Choroid plexus epithelial cell (primary cell): Measurements from ENCODE around the gene NCOR2.

ENCODE experiments used
- DNase-seq: peaks from one replicate; pipeline ENCODE4 v3.0.0-alpha.2; 2010; ENCODE audit warnings: low read depth
- H3K4me3 ChIP-seq: 2 replicates; pipeline ENCODE4 v1.5.1; 2011; ENCODE audit warnings: low read depth, mild to moderate bottlenecking, control low read depth, low read length, moderate library complexity
- CTCF ChIP-seq: conservative IDR thresholded peaks from 2 replicates; pipeline ENCODE4 v1.5.1; 2011; ENCODE audit warnings: low read depth, mild to moderate bottlenecking, control low read depth, inconsistent platforms, low read length, moderate library complexity

Gene NCOR2

DNA sequence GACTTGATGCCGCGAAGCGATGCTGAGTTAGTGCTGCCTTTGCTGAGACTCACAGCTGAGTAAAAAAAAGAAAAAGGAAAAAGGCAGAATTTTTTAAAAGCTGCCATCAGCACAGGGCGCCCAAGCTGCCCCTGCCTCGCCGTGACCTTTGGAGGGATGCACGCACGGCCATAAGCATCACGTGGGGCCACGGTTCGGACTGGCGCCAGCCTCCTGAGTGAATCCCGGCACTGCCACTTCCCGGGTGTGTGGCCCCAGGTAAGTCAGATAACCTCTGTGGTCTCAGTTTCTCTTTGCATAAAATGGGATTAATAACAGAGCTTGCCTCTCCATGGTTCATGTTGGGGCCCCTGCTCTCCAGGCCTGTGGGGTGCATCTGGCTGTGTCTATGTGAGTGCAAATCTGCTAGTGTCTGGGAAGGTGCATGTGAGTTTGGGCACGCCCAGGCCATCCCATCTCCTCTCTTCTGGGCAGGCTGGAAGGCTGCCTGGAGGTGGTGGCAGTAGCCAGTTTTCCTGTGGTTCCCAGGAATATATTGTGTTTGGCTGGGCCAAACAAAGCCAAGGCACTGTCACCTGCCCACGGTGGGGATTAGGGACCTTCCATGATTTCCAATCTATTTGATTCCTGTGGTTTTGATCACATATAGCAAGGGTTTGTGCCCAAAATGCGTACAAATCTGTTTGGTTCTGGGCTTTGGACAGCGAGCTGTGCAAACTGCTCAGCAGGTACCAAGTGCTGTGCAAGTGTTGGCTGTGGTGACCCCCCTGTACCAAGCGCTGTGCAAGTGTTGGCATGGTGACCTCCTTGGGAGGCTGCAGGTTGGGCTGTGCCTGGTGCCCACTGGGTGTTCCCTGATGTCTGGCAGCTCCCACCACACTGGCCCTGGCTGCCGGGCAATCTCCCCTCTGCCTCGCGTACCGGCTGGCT lies 43.5 kb upstream of the NCOR2 start:
- no peak for TF ChIP-seq CTCF
- DNase-seq, result no peak
- no peak overlapping the region for H3K4me3 ChIP-seq

- DNase-seq, result no peak
- TF ChIP-seq CTCF, result no peak
- H3K4me3 ChIP-seq, result no peak overlapping the region
Observed at GRCh38 chr12:124610021-124610612, 42.7 kb upstream of the NCOR2 start.

DNA sequence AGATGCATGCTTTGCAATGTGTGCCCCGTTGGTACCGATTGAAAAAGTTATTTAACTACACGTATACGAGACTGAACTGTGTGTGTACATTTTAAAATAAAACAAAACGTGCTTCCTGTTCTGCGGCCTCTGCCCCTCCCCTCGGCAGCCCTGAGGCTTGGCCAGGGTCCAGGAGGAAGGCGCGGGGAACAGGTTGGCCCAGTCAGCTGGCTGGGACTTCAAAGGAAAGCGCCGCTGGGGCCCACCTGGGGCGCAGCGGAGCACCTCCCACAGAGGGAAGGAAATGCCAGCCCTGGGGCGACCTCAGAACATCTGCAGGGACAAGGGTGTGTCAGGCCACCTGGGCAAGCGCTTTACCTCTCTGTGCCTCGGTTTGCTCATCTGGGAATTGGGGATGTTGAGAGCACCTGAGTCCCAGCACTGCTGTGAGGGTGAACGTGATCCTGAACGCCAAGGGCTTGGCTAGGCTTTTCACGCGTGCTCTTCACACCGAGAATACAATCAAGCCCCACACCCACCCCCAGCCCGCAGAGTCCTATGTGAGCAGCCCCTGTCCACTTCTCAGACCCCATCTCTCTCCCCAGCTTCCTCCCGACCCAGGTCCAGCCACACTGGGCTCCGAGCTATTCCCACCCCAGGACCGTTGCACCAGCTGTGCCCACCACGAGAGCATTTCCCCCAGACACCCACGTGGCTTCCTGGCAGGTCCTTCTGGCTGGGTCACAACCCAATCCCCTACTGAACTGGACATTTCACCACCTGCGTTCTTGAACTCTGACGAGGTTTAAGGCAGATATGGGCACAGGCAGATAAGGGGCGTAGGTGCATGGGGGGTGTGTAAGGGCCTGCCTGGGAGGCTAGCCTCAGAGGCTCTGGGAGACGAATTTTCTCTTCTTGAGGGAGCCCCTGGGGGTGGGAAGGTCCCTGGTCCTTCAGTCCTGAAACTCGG lies 41.9 kb upstream of the NCOR2 start:
- peak; percentile 81 for DNase-seq
- no peak overlapping the region for H3K4me3 ChIP-seq
- no peak for TF ChIP-seq CTCF

DNA sequence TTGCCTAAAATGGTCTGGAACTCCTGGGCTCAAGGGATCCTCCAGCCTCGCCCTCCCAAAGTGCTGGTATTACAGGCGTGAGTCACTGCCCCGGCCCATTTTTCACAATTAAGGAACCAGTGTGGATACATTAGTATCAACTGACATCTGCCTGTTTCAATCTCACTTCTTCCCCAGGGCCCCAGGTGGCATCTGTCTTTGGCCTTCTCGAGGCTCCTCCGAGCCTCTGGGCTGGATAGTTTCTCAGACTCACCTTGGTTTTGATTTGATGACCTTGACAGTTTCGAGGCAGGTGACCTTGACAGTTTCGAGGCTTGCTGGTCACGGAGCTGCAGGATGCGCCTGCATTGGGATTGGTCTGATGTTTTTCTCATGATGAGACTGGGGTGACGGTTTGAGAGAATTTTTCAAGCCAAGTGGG lies 41.0 kb upstream of the NCOR2 start:
- H3K4me3 ChIP-seq, result no peak overlapping the region
- DNase-seq, result no peak
- no peak for TF ChIP-seq CTCF

DNA sequence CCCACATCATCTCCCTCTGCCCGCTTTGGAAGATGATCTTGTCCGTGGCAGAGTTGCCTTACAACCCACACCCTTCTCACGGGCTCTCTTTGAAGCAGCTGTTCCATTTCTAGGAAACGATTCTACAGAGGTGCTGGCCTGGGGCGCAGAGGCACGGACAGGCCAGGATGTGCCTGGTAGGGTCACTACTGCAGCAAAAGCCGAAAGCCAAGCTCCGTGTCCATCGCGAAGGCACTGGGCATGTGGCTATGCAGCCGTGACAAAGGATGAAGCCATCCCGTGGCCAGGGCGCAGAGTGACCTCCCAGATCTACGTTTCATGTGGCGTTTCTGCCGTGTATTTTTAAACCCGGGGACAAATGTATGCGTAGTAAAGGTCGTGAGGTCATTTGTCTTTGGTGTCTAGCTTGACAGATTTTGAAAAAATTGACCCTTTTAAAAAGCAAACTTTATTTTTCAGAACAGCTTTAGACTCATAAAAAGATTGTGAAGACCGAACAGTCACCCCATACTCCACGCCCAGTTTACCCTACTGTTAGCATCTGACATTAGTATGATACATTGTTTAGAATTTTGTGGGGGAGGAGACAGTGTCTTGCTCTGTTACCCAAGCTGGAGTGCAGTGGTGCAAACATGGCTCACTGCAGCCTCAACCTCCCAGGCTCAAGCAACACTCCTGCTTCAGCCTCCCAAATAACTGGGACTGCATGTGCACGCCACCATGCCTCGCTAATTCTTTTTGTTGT lies 40.4 kb upstream of the NCOR2 start:
- TF ChIP-seq CTCF, result no peak
- no peak for DNase-seq
- no peak overlapping the region for H3K4me3 ChIP-seq

GRCh38 chr12:124605883-124606774 lies 38.7 kb upstream of the NCOR2 start:
- H3K4me3 ChIP-seq, result no peak overlapping the region
- TF ChIP-seq CTCF, result no peak
- no peak for DNase-seq
